HG03039 (cell line): ENCODE results near the gene SETBP1.
A peak's percentile ranks its signal among the peaks of the same experiment; 100 is the strongest.

Source experiments
- ATAC-seq: cut with Tn5 transposase; IDR thresholded peaks from one replicate; pipeline ENCODE4 v1.9.1; 2021; ENCODE audit warnings: mild to moderate bottlenecking, moderate library complexity; ENCODE audit not compliant: unreplicated experiment

SETBP1 gene

DNA sequence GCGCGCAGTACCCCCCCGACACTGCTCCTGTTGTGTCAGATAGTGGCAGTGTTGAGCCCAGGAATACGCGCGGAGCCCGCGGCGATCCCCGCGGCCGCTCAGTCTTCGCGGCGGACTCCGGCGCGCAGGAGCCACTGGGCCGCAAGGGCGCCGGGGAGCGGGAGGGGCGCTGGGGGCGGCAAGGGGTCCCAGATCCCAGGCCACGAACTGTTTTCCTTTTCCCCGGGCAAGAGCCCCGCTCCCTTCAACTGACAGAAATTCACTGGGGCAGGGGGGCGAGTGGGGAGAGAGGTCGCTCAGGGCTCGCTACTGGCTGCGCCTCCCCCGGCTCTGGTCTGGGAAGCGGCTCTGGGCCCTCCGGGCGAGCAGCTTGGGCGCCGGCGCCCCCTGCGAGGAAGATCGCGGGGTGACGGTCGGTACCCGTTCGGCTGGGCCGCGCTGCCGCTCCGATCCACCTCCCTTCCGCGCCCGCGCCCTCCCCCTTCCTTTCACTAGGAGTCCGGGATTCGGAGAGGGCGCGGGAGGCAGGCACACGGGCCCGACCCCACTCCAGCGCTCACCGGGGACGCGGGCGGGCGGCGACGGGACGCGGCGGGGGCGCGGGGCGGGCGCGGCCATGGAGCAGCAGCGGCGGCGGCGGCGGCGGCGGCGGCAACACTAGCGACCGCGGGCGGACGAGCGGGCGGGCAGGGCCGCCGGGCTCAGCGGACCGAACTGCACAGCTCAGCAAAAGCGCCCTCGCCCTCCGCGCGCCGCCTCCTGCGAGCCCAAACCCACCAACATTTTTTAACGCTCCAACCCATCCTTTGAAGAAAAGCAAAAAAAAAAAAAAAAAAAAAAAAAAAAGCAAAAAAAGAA lies 1.4 kb upstream of the SETBP1 start:
- ATAC-seq: peak; percentile 75

DNA sequence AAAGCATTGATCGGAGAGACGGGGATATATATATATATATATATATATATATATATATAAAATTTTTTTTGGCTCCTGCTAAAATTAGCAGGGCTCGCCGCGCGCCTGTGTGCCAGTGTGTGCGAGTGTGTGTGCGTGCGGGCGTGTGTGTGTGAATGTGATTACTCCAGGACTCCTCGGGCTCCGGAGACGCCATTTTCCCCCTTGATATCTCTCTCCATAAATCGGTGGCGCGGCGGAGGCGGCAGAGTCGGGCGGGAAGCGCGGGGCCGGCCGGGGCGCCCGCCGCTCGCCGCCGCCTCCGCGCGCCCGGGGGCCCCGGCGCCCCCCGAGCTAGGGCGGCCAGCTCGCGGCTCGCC lies 795 bp upstream of the SETBP1 start:
- peak; percentile 10 for ATAC-seq

DNA sequence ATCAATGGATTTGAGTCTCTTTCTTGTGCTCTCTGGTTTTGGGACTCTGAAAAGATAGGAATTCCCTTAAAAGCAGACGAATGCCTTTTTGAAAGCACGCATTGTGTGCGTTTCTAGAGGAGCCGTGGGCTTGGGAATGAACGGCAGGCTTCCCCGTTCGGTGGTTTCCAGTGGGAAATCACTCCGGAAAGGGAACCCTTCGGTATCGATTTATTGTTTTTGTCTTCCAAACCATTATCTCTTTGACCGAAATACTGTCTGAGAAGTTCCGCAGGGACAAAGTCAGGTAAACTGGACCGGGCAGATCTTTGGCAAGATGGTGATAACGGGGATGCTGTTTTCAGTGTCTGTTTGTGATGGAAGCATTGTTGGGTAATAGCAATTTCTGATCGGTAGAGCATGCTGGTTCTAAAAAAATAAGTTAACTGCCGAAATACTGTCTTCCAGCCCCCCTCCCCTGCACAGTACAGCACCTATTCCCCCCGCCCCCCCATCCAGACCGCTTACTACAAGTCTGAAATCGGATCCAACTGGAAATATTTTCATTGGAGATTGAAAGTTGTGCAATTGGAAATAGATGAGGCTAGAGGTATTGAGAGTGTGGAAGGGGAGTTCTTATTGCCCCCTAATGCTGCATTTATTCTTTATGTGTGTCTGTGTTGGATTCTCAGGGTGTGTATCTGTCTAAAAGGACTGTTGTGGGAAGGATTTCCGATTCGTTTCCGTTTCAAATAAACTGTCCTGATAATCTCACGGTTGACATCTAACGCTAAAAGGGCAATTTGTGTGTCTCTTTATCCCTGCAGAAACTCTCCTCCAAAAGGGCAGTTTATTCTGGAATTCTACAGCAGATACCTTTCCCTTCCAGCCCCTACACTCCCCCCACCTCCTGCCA lies 635 bp downstream of the SETBP1 start:
- ATAC-seq: no peak

DNA sequence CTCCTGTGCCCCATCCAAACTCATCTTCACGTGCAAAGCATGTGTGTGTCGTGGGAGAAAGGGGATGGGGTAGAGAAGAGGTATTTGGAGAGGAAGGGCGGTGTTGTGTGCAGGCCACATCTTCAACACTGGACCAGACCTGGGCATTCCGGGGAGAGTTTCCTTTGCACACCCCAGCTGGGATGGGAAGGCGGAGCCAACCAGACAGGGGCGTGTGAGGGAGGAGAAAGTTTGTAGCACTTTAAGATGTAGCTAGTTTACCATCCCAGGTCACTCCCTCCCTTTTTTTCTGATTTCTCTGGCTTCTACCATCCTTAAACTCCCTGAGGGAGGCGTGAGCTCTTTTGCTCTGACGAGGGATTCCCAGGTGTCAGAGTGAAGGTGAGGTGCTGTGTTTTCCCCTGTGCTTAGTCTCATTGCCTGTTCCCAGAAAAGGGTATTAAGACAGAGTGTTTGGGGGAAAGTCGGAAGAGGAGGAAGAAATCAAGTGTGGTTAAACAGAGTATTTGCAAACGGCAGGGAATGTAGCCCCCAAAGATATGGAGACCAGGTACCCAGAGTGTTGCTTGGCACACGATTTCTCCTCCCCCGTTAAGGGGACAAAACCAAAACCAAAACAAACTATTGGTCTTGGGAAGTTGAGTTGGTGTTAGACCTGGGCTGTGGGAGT lies 1.6 kb downstream of the SETBP1 start:
- no peak for ATAC-seq

DNA sequence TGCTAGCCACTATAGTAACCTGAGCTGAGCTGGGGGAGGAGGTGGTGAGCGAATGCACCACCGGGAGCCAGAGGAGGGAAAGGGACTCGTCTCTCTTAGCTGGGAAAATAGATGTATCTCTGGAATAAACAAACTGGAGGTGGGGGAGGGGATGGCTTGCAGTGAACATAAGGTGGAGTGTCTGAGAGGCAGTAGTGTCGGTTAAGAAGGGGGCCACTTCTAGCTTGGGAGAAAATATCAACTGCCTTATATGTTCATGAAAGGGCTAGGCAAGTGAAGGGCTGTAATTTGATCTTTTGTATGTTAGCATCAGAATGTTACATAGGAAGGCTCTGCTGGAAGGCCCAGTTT lies 2.2 kb downstream of the SETBP1 start:
- no peak for ATAC-seq

DNA sequence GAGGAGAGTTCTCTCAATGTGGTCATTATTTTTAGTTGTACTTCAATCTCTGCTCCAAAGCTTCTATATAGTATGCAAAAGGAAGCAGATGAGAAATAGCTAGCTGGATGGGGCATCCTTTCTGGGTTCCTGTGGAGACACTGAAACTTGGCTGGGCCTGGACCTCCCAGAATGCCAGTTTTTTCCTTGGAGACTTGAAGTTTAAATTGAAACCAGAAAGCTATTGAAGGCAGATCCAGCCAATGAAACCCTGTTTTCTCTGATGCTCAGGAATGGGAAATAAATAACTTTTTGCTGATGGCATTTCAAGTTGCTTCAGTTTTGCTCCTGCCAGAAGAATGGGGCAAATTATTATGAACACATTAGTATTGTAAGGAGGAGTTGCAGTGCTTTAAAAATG lies 2.9 kb downstream of the SETBP1 start:
- no peak for ATAC-seq

DNA sequence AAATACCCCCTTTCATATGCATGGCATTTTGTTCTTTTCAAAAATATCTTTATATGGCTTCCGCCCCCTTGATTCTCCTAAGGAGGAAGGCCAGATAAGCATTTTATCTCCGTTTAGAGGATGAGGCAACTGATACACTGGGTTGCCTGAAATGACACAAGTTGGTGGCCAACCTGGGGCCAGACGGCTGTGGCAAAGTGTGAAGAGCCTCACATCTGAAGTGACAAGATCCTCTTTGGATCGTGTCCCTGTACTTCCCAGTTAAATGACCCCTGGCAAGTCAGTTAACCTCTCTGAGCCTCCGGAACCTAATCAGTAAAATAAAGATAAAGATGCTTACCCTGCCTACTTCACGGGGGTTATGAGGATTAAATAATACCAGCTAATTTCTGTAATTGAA lies 4.6 kb downstream of the SETBP1 start:
- ATAC-seq: no peak

DNA sequence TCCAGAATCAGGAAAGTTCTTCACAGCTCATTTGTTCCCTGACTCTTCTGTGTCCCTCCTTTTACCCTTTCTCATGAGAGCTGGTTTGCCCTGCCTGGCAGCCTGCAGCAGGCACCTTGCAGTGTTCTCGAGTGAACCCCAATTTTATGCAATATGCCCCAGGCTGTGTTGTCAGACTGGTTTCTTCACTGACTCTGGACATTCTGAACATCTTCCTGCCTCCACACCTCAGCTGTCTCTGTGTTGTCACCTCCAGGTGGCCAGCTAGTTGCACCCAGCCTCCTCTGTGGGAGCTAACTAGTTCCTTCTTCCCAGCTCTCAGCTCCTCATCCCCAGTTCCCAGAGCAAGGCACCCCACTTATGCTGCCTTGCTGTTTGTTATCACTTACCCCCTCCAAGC lies 5.5 kb downstream of the SETBP1 start:
- ATAC-seq: no peak

DNA sequence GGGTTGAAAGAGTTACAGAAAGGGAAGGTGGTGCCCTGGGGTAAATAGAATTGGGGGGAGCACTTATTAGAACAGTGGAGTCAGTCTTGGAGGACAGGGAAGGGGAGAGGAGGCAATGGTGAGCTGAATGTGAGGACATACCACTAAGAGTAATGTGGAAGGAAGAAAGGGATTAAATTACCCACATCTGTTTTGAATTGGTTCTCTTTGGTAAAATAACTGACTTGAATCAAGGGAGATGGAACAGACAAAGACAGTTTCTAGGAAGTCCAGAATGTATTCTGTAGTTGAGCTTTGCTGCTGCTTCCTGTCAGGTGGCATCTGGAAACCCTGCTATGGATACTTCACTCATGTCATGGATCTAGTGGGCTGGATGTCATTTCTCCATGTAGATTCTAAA lies 6.7 kb downstream of the SETBP1 start:
- no peak for ATAC-seq

DNA sequence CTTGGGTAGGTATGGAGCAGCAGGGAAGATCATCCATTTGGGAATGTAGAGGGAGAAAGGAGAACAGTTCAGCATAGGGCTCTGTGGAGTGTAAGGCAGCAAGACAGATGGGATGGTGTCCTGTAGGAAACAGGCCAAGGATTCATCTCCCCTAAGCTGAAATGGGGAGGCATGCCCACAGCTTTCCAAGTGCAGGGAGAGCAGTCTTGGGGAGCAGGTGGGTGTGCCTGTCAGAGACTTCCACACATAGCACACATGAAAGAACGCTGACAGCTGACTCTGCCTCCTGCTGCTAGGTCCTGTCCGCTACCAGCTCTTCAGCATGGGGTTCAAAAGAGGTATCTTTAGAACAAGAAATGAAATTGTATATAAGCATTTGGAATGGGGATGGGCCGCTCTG lies 9.0 kb downstream of the SETBP1 start:
- ATAC-seq: no peak

DNA sequence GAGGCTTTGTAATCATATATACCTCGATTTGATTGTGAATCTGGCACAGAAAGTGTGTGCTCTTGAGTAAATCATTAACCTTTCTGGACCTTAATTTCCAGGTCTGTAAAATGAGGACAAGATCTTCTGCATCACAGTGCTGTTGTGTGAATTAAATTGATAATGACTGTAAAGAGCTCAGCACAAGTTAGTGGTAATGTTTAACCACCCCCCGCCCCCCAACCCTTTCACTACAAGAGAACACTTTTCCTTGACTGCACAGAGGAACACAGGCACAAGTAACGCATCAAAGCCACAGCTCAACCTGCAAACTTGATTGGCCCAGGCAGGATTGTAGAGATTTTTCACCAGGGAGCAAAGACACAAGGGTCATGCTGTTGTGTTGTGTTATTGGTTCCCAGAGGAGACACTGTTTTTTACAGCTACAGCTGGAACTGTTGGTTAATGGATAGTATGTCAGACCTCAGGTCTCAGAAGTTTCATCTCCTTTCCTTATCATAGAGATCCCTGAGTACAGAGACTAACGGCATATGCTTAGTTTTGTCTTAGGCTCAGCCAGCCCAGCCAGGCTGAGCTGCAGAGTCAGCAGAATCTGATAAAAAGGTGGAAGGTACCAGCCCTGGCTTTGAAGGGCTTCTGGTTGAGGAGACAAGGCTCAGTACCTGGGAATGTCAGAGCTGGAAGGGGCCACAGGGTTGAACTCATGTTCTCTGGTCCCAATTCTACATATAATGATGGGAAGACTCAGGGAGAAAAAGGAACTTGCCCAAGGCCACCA lies 10.6 kb downstream of the SETBP1 start:
- no peak for ATAC-seq

DNA sequence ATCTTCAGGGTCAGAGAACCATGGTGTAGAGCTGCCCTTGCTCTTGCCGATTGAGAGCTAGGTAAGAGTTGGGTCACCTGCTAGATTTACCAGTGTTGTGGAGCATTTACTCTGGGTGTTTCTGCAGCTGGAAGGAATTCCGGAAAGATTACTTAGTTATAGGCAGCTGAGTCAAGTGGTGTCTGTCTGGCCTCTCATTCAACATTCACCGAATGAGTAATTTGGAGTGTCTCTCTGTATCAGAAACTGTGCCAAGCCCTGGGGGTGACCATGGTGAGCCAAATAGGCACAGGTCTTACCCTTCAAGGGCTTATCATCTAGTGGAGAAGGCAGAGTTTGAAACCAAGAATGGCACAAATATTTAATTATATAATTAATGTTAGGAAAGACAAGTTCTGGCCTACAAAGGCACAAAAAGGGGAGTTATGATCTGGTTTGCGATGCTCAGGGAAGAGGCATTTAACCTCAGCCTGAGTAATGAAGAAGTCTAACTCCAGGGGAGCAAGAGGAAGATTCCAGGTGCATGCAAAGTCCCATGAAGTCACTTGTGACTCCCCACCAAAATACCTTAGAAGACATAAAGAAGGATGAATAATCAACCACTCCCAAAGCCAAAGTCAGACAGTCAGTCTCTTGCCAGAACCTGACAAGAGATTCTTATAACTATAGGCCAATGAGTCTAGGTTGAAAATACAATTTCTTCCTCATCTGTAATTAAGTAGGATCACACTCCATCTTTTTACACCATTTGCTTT lies 12.5 kb downstream of the SETBP1 start:
- ATAC-seq: no peak

DNA sequence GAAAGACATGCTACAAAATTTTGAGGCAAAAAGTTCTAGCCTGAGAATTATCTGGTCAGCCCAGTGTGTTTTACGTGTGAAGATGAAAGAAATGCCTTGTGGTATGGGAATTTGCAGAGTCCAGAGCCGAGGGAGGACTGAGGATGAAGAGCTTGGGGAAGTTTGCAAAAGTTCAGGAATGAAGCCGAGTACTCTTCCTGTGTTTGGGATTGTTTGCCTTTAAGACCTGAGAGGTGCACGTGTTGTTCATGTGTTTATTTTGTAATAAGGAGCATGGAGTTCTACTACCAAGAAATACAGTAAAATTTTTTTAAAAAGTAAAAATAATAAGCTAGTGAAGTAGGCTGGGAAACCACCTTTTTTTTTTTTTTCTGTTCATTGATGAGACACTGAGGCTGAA lies 14.8 kb downstream of the SETBP1 start:
- ATAC-seq: no peak

DNA sequence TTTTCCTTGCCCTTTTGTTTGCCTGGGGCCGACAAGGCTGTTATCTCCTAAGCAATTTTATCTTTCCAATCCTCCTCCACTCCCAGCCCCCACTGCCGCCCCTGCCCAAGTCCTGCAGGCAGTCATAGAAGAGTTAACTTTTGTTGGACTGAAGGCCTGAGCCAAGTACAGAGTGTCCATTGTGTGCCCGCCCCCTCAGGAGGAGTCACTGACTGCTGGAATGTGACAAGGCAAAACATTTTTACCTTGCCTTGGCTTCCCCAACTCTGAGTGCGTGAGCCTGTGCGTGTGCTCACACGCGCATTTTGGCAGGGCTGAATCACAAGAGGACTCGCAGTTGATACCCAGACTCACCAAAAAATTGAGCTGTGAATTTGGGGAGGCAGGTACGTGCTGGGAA lies 16.2 kb downstream of the SETBP1 start:
- ATAC-seq: no peak

DNA sequence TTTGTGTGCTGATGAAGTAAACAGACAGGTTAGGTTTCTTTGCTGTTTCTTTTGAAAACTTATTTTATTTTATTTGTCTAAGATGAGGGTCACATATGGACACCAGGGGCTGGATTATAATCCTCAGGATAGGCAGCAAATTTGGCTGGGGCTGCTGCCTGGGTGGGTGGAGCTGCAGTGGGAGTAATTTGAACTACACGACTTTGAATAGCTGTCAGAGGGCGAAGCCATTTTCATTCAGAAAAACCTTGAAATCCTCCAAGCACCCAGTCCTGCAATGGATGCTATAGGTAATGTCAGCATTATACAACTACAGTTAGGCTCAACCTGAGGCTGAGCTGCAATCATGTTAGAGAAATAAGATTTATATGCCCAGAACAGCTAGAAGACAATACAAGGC lies 16.6 kb downstream of the SETBP1 start:
- ATAC-seq: no peak

DNA sequence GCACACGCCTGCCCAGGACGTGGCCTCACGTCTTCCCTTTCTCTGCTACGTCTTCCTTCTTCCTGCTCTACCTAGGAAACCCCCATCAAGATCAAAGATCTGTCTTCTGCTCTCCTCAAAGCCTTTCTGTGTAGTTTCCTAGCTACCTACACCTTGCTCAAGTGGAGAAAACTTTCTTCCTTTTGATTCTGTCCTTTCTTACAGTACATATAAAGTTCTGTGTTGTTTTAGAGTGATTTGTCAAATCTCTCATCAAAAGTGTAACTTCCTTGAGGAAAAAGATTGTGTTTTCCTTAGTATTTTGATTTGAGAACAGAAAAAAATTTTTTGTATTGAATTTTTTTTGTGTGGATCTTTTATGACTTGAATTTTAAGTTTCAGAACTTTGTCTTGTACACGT lies 17.8 kb downstream of the SETBP1 start:
- no peak for ATAC-seq

DNA sequence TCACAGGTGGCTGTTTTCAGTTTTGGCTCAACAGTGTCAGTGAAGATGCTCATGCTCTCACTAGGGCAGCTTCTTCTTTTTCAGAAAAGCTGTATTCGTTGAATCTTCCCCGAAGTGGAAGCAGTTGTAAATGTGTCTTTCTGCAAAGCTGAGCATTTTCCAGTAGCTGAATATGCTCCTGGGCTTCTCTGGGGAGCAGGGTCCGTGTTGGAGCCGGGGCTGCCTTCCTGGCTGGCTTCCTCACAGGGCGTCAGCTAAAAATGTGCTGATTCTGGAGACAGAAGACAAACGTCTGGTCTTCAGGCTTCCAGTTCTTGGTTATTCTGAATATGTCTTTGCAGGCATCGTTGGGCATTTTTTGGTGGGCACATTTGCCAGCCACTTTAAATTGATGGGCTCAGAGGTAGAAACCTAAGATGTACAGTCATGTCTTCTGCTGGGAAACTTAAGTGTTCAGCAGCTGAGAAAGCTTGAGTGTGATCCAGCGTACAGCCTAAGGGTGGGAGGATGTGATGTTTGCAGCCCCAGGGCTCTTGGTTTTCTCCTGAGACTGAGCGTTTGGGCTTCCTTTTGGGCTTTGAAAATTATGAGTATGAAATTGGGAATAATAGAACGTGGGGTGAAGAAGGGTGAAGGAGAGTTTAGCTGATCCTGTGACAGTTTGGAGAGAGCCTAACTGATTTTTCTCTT lies 19.0 kb downstream of the SETBP1 start:
- no peak for ATAC-seq

DNA sequence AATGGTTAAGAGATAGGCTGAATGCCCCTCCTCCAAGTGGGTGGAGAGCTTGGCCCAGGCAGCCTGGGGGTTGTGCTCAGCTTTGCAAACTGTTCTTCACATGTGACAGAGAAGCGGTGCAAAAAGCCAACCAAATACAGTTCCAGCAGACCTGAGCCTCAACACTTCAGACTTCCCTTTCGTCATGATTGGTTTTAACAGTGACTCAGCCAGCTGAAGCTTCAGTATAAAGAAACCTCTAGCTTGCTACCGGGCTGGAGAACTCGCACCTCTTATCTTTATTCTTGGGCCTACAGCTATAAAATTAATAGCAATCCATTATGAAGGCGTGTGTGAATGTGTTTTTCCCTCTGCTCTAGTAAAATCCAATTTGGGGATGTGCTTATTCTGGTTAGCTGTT lies 20.0 kb downstream of the SETBP1 start:
- ATAC-seq: no peak

DNA sequence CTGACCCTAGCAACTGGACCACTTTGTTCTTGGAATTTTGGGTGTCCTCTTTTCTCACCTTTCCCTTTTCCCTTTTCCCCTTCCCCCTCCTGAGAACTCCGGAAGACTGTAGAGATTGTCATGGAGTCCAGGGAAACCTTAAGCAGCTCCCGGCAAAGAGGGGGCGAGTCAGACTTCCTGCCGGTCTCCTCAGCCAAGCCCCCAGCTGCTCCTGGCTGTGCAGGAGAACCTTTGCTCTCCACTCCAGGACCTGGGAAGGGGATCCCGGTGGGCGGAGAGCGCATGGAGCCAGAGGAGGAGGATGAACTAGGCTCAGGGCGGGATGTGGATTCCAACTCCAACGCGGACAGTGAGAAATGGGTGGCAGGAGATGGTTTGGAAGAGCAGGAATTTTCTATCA lies 20.5 kb downstream of the SETBP1 start:
- no peak for ATAC-seq

DNA sequence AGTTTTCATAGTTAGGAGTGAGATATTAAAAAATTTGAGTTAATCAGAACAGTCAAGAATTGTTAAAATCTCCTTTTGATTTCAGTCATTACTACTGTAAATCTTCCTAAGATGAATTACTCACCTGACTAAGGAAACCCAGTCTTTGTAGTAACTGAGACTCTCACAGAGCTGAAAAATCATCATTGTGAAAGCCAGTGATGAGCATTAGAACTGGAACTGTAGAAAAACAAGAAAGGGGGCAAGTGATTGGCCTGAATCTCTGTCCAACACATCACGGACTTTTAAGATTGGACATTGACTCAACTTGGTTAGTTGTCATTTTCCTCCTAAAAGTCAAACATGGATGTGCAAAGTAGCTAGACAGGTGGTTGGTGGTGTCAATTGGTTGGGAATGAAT lies 21.9 kb downstream of the SETBP1 start:
- no peak for ATAC-seq
